NT2/D1 (cell line): Measurements from ENCODE around the gene GRAMD1B.

ENCODE experiments used
- YY1 ChIP-seq: IDR thresholded peaks from 2 replicates; pipeline ENCODE4 v1.6.1; 2011; ENCODE audit not compliant: insufficient read length, insufficient read depth
- ZNF274 ChIP-seq: IDR thresholded peaks from 2 replicates; pipeline ENCODE4 v1.6.1; 2011; ENCODE audit warnings: mild to moderate bottlenecking, low read depth, low read length

- TF ChIP-seq ZNF274 (no peak), YY1 (no peak)
These were observed 54.4 kb downstream of the GRAMD1B start for GRCh38 chr11:123484448-123484847.
